ENCODE data around the gene AKAP6.

GRCh38 chr14:32734261-32734660, 405.2 kb downstream of the AKAP6 start:
- TF ChIP-seq TAF1 (IDR thresholded peaks at IDR 0.05; ENCODE audit: borderline replicate concordance, low read depth, low read length) (no peak), POLR2AphosphoS5 (IDR thresholded peaks at IDR 0.05; ENCODE audit: low read depth, low read length) (no peak)
